Stimulated activated CD4-positive, alpha-beta T cell treated with anti-CD3 and anti-CD28 coated beads, Interleukin-4, amount 100 ng/mL, for 24 hours (primary cell): ENCODE results near the gene AMACR.

Source experiments
- DNase-seq: peaks from one replicate; pipeline ENCODE4 v3.0.0-alpha.2; 2020

AMACR gene

GRCh38 chr5:34007621-34008600, at the start of gene AMACR:
Gene AMACR (minus strand): TSS chr5:34008050. CDS start chr5:34008019, 31 bp downstream.
- DNase-seq, result peak; percentile 85

- no peak for DNase-seq
These were observed 49.7 kb upstream of the AMACR start for GRCh38 chr5:34057569-34057968.

GRCh38 chr5:34057118-34057517, 49.3 kb upstream of the AMACR start:
- DNase-seq, result no peak

- no peak for DNase-seq
These were observed 47.8 kb upstream of the AMACR start for GRCh38 chr5:34055667-34056066.

DNA sequence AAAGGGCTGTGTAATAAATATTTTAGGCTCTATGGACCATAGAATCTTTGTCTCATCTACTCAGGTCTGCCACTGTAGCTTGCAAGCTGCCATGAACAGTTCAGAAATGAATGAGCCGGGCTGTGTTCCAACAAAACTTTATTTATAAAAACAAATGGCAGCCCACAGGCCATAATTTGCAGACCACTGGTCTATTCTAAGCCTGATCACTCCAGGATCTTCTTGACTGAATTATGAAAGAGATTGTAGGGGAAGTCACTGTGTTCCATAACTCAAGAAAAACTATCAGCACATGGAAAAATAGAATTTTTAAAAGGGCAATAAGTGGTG, 46.5 kb upstream of the AMACR start:
- DNase-seq, result no peak

DNA sequence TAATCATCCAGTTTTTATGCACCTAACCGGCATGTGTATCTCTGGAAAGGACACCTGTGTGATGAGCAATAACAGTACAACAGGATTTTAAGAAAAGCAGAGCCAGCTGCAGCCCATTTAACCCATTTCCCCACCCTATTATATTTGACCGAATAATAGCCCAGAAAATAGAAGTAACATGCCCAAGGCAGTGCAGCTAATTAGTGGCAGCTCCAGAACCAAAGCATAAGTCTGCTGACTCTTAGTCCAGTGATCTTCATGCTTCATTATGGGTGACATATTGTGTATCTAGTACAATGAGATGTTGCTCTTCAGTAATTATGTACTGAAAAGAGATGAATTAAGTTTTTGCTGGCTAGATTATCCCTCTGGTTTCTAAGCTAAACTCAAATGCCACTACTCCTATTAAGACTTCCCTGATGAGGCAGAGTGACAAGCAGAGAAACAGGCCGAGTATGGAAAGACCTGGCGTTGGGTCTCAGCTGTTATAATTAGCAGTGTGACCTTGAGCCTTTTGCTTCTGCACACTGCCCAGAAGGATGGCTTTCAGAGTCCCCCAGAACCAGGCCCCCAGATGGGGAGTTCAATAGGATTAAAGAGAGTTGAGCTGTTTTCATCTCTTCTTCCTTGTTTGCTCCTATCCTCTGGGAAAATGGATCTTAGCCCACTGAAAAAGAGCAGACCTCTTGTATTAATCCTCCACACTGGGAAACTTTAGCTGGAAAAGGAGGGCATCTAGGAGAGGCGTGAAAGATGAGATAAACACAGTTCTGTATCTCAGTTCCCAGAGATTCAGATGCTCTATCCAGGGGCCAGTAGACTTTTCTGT, 45.9 kb upstream of the AMACR start:
- DNase-seq, result no peak

GRCh38 chr5:34053133-34053532, 45.3 kb upstream of the AMACR start:
- DNase-seq, result no peak

DNA sequence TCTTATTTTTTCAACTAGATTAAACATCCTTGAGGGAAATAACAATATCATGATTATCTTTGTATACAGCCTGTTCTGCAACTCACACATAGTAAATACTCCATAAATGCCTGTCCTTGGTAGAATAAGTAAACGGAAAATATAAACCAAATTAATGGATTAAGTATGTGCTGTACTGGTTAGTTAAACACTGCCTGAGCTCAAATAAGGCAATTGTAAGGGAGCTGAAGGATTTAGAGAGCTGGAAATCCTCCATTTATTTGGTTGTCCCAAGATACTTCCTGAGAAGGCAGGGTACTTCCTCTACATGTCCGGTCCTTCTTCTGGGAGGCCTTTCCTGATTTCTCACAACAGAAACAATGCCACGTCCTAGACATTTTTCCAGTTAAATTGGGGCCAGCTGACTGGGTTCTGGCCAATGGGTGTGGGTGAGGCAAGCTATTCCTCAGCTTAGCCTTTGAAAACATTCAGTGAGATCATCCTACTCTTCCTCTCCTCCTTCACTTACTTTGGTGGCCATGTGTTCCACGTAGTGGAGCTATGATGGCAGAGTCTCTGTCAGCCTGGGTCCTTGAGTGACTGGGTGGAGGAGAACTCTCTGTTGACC, 43.6 kb upstream of the AMACR start:
- DNase-seq, result no peak

DNA sequence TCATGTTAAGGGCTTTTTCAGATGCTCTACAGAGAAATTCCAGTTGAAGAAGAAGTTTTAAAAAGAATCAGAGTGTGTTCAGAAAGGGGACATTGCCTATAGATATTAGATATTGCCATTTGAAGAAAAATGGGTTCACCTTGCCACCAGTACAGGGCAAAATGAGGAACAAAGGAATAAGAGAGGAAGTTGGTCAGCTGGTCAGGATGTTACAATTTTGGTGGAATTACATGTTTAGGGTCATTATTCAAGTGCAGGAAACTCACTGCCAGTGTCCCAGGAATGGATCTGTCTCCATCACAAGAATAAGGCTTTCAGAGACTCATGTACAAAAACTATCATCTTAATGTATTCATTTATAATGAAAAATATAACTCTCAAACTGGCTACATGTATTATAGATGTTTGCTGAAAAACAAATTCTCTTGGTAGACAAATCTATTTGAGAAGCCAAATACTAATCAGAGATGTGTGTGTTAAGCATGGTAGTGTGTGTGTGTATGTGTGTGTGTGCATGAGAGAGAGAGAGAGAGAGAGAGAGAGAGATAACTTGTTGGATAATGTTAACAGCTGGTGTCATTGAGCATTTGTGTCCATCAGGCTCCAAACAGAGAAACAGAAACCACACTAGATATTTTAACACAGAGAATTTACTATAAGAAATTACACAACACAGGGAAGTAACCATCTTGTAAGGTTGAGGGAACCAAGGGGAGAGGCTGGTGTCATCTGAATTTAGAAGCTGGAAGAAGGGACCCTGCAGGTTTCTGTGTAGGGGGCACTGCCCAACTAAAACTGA, 40.1 kb upstream of the AMACR start:
- DNase-seq, result no peak

DNA sequence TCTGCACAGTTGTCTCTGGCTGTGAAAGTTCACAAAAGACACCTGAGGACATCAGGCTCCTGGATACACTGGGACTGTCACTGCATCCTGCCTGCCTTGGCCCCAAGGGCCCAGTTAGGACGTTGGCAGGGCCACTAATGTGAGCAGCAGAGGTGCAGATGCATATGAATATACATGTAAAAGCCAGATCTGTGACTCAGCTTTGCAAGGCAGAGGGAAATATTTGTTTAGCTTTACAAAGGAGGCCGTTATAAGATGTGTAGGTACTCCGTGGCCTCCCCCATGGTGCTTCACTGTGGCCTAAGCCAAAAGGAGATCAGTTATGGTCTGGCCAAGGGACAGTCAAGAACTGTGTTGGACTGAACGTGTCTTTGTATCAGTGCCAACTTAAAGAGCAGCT, 39.3 kb upstream of the AMACR start:
- no peak for DNase-seq

DNA sequence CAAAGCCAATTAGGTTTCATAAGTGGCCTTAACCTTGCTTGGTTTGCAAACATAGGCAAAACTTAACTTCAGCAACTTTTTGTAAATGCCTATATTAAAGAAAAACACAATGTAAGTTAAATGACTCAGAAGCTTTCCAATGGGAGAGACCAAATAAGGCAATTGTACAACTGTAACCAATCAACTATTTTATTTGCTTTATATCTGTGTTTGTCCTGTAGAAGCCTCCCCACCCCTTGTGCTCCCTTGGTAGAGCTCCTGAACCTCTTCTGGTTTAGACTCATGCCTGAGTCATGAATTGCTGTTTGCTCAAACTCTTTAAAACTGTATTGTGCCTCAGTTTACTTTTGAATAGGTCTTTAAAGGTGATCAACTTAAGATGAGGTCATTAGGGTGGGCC, 38.1 kb upstream of the AMACR start:
- no peak for DNase-seq

DNA sequence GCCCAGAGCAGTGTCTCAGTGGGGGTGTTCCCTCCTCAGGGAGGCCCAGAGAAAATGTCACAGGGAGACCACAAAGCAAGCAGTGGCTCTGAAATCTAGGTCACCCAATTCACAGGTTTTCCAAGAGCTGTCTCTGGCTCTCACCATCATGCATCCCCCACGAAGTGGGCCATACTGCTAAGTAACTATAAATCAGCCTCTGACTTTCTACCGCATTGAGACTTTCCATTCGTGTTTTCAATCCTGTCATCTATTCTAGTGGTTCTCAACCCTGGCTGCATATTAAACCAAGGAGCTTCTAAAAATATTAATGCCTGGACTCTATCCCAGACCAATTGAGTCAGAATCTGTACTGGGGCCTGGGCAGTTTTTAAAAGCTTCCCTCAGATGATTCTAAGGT, 37.2 kb upstream of the AMACR start:
- DNase-seq, result no peak

GRCh38 chr5:34043099-34043876, 35.4 kb upstream of the AMACR start, which contains the start of gene C1QTNF3:
Gene C1QTNF3 (minus strand): TSS chr5:34043213. CDS start chr5:34043125, 88 bp downstream.
- no peak for DNase-seq

DNA sequence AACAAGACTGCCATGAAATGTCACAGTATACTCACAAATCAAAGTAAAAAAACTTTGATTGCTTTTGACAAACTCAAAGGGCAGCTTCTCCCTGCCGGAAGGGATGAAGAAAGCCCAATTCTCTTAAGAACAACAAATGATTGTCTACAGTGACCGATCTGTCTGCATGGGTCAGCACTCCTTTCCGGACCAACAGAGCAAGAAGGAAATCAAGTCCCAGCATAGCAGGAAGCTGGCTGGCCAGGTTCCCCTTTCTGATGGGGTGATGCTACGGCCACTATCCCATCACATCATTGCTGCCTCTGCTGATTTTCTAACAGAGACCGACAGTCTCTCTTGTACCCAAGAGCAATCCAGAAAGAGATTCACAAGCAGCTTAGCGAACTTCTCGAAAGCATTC, 34.5 kb upstream of the AMACR start:
- no peak for DNase-seq

DNA sequence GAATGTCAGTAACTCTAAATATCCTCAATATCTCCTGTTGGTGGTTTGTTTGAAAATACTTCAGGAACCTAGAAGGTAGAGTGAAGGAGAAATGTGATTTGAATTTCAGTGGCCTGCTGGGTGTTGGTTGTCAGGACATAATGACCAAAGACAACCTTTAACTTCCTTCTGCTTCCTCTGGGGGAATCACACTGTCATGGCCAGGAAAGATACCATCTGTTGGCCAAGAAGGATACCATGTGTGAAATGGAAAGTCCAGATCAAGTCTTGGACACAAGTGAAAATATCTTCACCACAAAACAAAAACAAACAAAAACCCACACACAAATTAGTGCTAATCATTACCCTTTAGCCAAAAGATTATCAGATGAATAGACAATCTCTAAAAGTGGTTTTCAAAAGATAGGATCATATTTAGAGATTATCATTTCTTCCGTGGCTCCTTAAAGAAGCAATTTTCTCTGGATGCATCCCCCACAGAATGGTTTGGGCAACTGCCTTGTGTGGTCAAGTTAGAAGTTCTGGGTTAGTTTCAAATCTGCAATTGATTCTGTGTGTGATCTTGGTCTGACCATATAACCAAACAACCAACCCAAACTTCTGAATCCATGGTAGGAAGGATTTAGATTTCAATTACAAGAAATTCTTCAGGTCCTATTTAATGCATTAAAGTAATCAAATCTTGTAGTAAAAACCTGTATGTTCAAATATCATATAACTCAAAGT, 33.6 kb upstream of the AMACR start:
- no peak for DNase-seq

- DNase-seq, result no peak
These were observed 32.6 kb upstream of the AMACR start for GRCh38 chr5:34040472-34040871.

DNA sequence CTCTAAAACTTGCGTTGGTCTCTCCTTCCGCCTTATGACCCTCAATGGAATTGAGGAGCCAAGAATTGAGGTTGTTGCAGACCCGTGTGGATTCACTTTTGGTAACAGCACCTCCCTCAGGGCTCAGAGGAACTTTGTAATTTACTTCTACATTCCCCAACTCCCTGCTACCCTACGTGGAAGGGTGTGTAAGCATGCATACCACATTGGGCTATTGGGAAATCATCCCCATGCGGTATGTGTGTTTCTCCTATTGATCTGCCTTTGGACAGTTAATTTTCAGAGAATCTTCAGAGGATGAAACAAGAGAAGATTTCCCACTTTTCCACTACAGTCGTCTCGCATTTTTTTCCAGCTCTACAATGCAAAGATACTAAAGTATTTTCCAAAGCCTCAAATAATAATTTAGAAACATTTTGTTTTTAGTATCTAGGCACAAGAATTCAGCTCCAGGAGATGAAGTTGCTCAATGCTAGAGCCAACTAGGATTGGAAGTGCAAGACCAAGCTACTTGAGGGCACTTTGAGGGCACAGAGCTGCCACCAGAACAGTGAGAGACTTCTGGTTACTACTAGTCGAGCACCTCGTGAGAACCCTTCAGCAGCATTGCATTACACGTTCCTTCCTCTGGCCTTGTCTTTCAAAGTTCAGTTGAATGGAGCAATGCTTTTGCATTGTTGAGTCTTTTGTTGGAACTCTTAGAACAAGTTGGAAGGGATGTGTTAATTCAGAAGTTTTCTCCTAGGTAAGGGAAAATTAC, 31.7 kb upstream of the AMACR start:
- no peak for DNase-seq

DNA sequence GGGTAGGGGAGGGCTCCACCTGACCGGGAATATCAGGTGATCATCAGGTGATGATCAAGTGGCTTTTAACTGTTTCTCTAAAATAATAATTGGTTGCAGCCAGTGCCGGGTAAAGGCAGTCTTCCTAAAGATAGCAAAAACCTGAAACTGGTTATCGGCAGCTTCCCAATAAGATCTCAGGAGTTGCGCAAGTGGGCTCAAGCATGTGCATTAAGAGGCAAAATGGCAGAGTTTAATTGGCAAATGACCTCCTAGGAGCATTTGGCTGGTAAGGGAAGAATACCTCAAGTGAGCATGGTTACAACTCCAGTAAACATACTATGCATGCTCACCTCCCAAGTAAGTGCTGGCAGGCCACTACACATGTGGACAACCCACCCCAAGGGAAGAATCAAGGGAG, 31.0 kb upstream of the AMACR start:
- DNase-seq, result no peak

- no peak for DNase-seq
These were observed 30.5 kb upstream of the AMACR start for GRCh38 chr5:34038390-34038789.

- no peak for DNase-seq
These were observed 29.9 kb upstream of the AMACR start for GRCh38 chr5:34037726-34038125.
